ENCODE results near the gene CDH13. TPM values are rescaled to one million over a fixed set of nuclear protein-coding genes. Genes with fewer than 3 reads are reported as not detected.

CDH13 gene
- total and polyA plus RNA-seq, 2 of the 8 experiments (the other 6 are each of a cell fraction or from before 2014, with no cell fraction given), result 2.3 to 2.4 TPM

GRCh38 chr16:82580298-82580890 is 46.4 kb upstream of the CDH13 start (continued):
- TF ChIP-seq CHD7 (IDR thresholded peaks at IDR 0.05; ENCODE audit: insufficient replicate concordance, low read length) (no peak), EP300 (IDR thresholded peaks at IDR 0.05; ENCODE audit: borderline replicate concordance in 1 of 2, low read depth in 2 of 2, low read length in 2 of 2) (no peak), HDAC6 (IDR thresholded peaks at IDR 0.05; ENCODE audit: low read depth, low read length) (no peak), BCL11A (IDR thresholded peaks at IDR 0.05; ENCODE audit: low read depth in 2 of 2, low read length in 2 of 2) (no peak), E2F6 (IDR thresholded peaks at IDR 0.05) (no peak)
